Measurements from ENCODE around the gene FLT1. TPM values are rescaled to one million over a fixed set of nuclear protein-coding genes. Genes with fewer than 3 reads are reported as not detected.

The FLT1 gene
- total RNA-seq, 1 donor from 2014 or later = 12.6 TPM

DNA sequence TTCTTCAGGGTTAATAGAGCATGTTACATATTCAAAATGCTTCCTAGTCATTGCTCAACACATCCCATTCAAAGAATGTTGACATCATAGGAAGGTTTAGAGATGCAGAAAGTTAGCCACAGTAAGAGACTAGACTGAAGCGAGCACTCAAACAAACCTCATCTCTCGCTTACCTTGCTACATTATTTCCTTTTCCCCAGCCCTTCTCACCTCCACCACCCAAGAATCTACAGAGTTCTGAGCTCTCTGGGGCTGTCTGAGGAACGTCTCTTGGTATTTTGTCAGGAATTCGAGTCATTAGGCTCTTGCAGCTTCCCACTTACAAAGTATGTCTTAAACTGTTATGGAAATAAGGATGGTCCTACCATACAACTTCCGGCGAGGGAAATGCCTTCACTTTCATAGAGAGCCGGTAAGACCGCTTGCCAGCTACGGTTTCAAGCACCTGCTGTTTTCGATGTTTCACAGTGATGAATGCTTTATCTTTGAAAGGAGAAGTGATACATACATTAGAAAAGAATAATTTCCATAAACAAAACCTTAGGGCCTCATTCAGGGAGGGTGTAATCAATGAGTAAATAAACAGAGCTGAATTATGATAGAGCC, 65.1 kb downstream of the FLT1 start:
- DNase-seq (ENCODE audit: low spot score) (no peak), ATAC-seq (no peak)

DNA sequence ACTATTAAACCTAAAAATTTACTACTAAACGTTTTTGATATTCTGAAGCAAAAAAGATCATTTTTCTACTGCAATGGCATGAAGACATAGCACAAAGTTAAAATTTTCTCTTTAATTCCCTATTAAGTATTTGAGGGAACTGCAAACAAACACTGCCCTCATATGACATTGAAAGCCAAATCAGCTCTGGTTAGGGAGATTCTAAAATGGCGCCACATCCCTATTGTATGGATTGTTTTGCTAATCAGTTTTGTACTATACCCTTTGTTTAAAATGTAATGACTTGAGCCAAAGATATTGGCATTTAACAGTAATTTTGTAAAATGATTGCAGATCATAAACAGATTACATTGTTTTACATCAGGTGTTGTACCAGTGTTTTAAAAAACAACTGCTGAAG, 65.8 kb downstream of the FLT1 start:
- ATAC-seq (no peak), DNase-seq (ENCODE audit: low spot score) (no peak)

DNA sequence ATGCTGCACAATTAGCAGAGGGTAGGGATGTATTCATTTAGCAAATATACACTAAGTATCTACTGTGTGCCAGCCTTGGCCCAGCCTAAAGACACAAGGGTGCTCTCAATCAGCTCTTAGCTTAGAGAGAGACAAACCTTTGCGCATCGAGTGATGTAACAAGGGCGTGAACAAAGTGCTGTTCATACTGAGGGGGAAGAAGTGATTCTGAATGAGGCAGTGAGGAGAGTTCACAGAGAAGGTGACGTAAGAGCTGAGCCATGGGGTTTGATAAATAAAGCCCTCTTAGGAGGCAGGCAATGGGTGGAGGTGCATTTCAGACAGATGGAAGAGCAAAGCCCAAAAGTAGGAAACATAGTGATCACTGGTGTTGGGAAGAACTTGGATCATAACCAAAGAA, 68.5 kb downstream of the FLT1 start:
- ATAC-seq (no peak), DNase-seq (ENCODE audit: low spot score) (no peak)

DNA sequence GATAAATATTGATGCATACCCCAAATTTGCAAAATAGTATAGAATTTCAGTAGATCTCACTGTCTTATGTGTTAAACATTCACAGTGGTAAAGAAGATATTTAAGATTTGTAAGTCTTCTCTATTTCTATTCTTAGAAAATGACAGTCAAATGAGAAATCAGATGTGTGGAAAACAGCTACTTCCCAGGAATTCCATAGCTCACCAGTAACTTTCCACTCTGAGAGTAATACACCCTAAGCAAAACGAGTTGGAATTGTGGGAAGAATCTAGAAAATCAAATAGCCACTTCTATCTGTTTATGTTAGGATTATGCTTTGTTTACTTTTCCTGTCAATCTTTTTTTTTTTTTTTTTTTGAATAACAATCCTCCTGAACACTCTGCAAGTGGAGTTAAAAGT, 69.1 kb downstream of the FLT1 start:
- no peak for DNase-seq (ENCODE audit: low spot score)
- ATAC-seq = no peak

DNA sequence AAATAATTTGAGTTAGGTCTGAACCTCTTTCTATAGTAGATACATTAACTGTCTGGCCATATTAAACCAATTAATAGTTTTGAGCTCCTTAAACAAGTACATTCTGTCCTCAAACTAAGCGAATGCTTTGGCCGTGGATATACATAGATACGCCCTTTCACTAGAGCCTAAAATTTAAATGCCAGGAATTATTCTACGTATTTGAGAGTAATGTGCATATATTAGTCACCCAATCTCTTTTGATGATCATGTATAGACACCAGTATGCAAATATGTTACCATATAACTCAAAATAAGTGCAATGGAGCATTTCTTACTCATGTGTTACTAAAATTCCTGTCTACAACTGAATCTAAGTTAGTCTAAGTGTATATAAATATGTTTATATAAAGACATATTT, 70.4 kb downstream of the FLT1 start:
- ATAC-seq = no peak
- no peak for DNase-seq (ENCODE audit: low spot score)

DNA sequence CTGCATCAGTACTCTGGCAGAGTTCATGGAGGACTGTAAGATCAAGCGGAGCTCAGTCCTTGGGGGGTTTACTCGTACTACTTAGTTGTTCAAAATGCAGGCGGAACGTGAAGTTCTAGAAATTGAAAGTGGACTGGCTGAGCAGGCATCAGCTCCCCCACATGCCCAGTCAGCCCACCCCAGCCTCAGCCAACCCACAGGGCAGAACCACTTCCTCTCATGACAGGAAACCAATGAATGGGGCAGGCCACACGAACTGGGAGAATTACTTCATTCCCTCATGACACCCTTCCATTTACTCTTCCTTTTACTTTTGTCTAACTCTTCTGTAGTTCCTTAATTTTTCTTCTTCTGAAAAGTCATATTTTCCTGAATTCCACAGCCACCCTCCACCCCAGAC, 71.9 kb downstream of the FLT1 start:
- ATAC-seq (peak; percentile 43), DNase-seq (ENCODE audit: low spot score) (no peak)

DNA sequence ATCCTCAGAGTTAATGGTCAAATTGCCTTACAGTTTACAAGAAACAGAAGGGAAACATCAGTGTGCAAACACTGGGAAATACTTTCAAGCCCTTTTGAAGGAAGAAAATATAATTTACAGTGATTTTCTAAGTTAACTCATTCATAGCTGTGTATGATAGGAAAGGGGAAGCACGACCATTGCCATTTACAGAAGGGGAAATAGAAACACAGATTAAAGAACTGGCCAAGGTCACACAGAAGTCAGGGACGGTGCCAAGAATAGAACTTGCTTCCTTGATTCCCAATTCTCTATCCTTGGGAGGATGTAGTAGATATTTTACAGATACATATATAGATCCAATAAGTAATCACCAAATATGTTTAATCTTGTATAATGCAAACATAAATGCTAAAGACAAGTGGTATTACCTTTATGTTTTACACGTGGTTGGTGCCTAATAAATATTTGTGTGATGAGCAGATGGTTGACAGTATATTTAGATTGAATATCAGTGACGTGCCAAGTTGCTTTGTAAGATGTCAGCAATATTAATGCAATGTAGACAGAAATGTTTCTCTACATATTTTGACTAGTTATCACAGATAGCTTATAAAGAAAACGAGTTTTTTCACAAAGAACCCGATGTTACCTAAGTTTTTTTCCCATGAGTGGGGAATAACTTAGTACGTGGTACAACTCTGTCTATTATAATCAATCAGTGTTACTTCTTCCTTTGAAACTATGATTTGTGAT, 73.1 kb downstream of the FLT1 start:
- no peak for DNase-seq (ENCODE audit: low spot score)
- ATAC-seq = no peak

DNA sequence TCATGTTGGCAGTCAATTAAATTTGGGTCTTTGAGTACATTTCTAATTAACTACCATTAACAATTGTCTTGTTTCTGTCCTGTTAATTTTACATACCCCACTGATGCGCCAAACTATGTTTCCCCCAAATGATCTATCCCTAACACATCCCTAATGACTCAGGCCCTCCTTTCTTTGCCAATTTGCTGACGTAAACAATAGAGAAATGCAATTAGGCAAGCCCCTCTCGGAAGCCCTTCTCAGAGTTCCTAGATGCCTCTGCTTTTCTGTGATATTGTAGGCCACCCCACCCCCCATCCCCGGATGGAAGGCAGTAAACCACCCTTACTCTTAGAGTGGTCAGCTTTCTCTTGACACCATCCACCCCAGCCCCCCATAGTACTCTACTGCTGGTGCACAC, 74.2 kb downstream of the FLT1 start:
- DNase-seq (ENCODE audit: low spot score) (no peak), ATAC-seq (no peak)

DNA sequence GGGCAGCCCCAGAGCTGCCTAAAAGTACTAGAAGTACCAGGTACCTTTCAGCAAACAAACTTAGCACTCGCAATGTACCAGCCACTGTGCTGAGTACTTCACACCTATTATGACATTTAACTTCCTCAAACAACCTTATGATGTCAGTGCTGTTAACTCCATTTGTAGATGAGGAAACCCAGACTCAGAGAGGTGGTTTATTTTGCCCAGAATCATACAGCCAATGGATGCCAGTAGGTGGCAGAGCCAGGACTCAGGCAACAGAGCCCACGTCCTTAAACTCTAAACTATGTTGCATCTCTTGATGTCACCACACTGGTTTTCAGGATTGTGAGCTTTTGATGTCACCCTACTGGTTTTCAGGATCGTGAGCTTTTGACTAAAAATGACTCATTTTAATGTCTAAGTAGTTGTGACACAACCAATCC, 78.9 kb downstream of the FLT1 start:
- ATAC-seq (no peak), DNase-seq (ENCODE audit: low spot score) (no peak)

DNA sequence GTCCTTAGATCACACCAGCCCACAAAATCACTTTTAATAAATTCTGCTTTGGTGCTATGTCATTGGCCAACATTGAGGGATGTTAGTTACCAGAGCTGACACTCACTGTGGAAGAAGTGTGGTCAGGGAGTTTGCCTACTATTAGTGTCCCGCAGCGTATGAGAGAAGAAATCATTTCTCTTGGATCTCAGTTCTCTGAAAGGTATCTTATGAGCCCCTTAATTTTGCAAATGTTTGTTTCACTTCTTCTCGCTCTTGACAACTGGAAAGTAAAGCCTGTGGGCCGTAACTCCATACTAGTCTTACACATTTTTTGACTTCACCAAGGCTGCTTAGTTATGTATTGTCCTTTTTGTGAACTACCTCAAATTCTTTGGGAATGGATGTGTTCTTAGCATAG, 80.9 kb downstream of the FLT1 start:
- no peak for ATAC-seq

DNA sequence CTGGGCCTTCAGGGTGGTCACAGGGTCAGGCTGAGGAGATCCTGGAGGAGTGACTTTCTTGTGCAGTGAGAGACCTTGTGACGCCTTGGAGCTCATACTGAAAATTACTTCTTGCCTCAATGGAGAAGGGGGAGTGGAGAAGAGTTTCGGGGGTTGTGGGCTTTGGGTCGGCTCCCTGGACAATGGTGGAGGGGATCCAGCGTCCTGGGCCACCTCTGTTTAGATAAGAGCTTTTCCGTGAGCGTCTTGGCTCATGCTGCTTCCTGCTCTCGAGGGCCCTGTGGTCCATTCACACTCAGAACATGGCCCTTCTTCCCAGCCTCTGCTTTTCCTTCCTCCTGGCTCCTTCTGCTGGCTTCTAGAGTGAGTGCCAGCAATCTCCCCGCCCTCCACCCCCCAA, 81.9 kb downstream of the FLT1 start:
- DNase-seq (ENCODE audit: low spot score) (no peak), ATAC-seq (peak; percentile 67)

More for the DNA sequence above, 80.9 kb downstream of the FLT1 start:
- no peak for DNase-seq (ENCODE audit: low spot score)

DNA sequence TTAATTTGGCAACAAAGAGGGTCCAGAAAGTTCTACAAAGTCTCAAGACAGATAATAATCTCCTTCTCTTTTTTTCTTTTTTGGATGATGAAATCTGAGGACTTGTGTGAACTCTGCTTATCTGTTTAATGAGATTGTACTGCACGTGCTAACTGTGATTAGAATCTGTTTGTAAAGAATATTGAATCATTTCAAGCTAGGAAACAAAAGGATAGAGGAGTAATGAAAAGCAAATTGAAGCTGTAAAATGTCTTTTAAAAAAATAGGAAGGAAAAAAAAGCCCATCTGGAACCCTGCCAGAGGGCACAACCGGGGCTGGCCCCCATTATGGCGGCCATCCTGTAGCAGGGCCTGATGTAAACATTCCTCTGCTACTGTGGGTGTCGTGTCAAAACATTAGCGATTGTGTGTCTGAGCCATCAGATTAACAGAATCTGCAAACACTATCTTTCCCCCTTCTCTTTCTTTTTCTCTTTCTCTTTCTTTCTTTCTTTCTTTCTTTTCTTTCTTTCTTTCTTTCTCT, 83.0 kb downstream of the FLT1 start:
- no peak for DNase-seq (ENCODE audit: low spot score)
- ATAC-seq = no peak

DNA sequence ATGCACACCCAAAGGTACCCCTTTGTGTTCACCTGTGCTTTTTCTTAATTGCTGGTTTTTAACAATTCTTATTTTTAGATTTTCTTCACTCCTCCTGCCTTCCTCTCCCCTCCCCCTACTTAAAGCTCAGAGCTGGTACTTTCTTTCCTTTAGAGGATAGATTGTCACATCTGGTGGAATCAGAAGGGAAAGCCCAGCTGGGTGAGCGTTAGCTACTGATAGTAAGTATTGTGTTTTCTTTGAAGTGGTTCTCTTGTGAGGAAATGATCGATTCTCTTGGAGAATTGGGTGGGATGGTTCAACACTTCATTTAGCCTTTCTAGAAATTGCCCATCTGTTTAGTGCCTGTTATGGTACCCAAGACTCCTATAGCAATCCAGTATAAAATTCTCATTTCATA, 84.8 kb downstream of the FLT1 start:
- DNase-seq (ENCODE audit: low spot score) = no peak
- no peak for ATAC-seq

DNA sequence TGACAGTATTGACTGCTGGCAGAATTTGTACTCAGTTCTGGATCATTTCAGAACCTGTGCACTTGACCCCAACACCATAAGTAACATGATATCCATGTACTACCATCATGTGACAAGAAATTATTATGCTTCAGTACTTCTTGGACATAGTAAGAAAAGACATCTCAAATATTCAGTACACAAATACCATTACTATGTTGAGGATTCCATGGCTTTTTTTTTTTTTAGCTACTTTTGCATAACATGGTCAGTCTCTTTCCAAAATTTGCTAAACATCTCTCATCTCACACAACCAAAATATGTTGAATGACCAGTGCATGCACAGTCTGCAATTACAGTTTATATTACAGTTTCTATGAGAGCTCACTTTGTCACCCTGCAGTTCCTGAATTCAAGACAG, 85.3 kb downstream of the FLT1 start:
- no peak for ATAC-seq

DNA sequence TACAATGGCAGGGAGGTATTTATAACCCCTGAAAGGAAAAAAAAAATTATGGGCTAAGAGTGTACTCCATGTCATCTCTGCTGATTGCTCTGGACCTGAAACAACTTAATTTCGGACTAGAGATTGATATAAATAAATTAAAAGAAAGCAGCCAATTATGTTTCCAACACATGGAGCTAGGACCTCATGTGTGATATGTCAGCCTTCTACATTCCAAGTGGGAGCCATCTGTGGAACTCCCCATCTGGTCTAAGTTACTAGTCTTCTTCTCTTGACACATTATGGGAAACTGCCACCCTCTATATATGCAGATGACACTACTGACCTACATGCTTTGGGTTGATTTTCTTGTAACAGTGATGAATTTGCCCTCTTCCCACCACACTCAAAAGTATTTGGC, 86.1 kb downstream of the FLT1 start:
- ATAC-seq (no peak), DNase-seq (ENCODE audit: low spot score) (no peak)

More for the DNA sequence above, 85.3 kb downstream of the FLT1 start:
- no peak for DNase-seq (ENCODE audit: low spot score)

DNA sequence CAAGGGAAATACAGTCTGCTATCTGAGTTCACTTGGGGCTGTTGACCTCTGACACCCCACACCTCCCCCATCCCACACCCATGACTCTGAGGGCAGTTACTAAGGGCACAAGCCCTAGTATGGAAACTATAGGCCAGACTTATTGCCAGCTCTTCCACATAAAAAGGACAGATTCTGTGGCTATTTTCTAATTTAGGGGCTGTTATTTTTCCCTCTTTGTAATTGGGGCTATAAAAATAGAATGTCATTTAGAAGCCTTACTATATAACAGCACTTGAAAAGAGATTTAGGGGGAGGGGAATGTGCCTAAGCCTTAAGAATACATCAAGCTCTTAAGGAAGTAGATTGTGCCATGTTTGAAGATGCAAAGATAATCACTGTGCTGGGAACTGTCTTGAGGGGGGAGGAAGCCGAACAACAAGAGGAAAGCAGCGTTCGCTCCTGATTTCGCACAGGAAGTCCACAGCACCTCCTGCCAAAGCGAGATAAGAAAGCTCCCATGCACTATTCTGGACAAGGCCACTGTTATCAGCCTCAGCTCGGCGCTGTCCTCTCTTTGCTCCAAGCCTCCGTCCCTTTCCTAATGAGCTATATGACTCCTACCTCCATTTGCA, 86.6 kb downstream of the FLT1 start:
- ATAC-seq (peak; percentile 68), DNase-seq (ENCODE audit: low spot score) (peak; percentile 51)

DNA sequence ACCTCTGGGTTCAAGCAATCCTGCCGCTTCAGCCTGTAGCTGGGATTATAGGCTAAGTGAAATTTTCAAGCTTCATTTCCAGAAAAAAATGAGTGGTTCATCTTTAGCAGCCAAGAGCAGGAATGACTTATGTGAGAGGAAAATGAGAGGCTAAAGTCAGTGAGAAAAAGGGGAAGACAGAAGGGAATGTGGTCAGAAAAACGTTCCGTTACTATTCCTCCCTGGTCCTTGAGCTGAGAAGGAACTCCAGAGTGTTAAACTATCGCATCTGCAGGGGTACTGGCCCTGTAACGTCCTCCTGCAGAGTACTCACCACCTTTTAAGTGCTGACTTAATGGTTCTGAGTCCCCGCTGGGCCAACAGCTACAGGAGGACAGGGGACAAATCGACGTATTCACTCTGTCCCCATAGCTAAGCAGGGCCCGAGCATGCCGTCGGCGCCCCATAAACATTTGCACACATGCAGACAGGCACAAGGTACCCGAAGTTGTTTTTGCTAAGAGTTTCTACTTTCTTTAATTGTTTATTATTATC, 88.1 kb downstream of the FLT1 start:
- DNase-seq (ENCODE audit: low spot score) (no peak), ATAC-seq (no peak)

DNA sequence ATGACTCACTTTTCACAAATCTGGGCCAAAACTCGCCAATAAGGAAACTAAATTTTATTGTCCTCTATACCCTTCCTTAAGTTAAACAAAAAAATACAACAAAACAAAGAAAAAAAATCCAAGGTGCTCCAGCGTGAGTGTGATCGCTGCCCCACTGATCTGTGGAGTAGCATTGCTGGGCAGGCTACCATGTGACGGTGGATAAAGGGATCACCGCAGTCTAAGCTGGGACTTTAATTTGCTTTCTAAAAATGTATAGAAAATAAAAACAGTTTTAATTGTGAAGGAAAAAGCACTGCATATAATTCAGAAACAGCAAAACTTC, 92.9 kb downstream of the FLT1 start:
- ATAC-seq (no peak), DNase-seq (ENCODE audit: low spot score) (no peak)

DNA sequence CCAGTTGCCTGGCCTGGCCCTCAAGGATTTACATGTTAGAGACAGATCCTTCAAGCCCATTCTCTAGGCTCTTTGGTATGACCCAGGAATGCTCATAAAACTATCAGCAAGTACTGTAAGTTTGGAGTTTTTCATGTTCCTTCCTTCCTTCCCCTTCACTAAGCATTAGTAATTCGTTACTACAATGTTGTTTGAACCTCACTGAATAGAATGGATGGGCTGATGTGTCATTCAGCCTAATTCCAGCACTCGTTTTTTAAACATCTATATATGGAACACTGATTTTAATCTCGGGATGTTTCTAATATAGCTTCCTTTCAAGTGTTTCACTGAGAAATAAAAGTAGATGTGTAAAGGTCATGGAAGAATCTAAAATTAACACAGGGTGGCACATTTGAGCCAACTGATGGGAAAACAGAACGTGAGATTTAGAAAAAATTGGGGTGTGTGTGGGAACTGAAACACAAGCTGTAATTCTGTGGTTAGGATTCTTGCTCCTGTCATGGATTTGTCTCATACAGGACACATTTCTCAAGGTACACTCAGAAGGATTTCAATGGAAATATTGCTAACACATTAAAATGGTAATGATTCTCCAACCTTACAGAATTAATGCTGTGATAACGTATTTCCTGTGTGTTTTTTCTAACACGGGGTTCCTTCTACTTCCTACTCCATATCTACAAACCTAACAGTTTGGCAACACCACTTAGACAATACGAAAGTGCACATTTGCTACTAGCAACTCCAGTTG, 93.4 kb downstream of the FLT1 start:
- DNase-seq (ENCODE audit: low spot score) = no peak
- ATAC-seq = peak; percentile 32

DNA sequence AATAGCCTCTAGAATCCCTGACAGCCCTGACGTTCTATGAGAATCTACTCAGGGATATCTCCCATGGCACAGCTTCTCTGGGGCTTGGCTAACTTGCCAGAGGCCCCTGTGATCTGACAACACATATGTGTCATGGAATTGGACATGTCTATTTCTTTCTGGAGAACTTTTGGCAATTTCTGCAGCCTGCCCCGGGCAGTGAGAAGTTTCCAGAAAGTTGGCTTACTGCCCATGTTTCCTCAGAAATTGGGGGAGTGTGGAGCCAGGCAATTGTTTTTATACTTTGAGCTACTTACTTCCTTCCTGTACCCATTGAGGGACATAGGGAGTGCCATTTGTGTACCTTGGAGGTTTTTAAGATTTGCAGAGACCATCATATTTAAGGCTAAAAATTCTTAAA, 98.9 kb downstream of the FLT1 start:
- DNase-seq (ENCODE audit: low spot score) = no peak
- no peak for ATAC-seq

DNA sequence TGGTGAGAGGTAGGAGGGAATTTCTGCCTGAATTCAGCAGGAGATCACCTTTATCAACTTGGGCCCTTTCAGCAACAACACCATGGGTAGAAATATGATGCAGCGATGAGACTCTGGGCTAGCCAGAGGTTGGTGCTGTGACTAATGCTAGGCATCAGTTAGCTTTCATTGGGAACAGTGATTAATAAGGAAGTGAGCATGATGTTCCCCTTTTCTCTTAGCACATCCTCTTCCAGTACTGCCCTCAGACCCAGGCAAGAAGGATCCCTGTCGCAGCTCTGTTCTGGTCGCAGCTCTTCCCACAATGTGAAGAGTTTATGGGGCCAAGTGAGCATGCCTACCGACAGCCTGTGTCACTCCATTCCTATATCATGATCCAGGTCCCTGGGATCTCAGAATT, 100.5 kb downstream of the FLT1 start:
- DNase-seq (ENCODE audit: low spot score) (no peak), ATAC-seq (peak; percentile 38)

All from left lobe of liver (tissue), 2 donors.